MM.1S (cell line): ENCODE data around the gene BMP7.

Source experiments
- DNase-seq: peaks from one replicate; pipeline ENCODE4 v3.0.0-alpha.2; 2015
- H2AFZ ChIP-seq: fragments of 300-600 bp; sonication (generic); 2 replicates; pipeline ENCODE4 v1.6.0; 2016; ENCODE audit warnings: antibody characterized with exemption, low read length
- H3F3A ChIP-seq: fragments of 300-600 bp; sonication (generic); 2 replicates; pipeline ENCODE4 v1.6.1; 2016; ENCODE audit warnings: mild to moderate bottlenecking, antibody characterized with exemption, low read length, moderate library complexity, mixed read lengths; ENCODE audit not compliant: insufficient read depth
- H3K27ac ChIP-seq: fragments of 300-600 bp; sonication (generic); 2 replicates; pipeline ENCODE4 v1.5.1; 2016; ENCODE audit warnings: mild to moderate bottlenecking, low read length
- H3K27me3 ChIP-seq: fragments of 300-600 bp; sonication (generic); replicated peaks from 2 replicates; pipeline ENCODE4 v1.6.0; 2016; ENCODE audit warnings: low read length; ENCODE audit not compliant: insufficient read depth
- H3K36me3 ChIP-seq: fragments of 300-600 bp; sonication (generic); replicated peaks from 2 replicates; pipeline ENCODE4 v1.6.1; 2016; ENCODE audit warnings: mild to moderate bottlenecking, low read length, mixed read lengths; ENCODE audit not compliant: insufficient read depth
- H3K4me1 ChIP-seq: fragments of 300-600 bp; sonication (generic); 2 replicates; pipeline ENCODE4 v1.6.1; 2016; ENCODE audit warnings: low read length, mixed read lengths
- H3K4me2 ChIP-seq: fragments of 300-600 bp; sonication (generic); 2 replicates; pipeline ENCODE4 v1.6.0; 2016; ENCODE audit warnings: low read depth, low read length
- H3K4me3 ChIP-seq: fragments of 300-600 bp; sonication (generic); 2 replicates; pipeline ENCODE4 v1.5.1; 2016; ENCODE audit warnings: low read length, mixed read lengths
- H3K79me2 ChIP-seq: fragments of 300-600 bp; sonication (generic); 2 replicates; pipeline ENCODE4 v1.6.1; 2016; ENCODE audit warnings: mixed run types, low read length, mixed read lengths
- H3K9ac ChIP-seq: fragments of 300-600 bp; sonication (generic); 2 replicates; pipeline ENCODE4 v1.6.1; 2016; ENCODE audit warnings: low read length, mixed read lengths
- H3K9me2 ChIP-seq: fragments of 300-600 bp; sonication (generic); replicated peaks from 2 replicates; pipeline ENCODE4 v1.6.1; 2016; ENCODE audit warnings: mild to moderate bottlenecking, low read length, mixed read lengths; ENCODE audit not compliant: insufficient read depth
- H3K9me3 ChIP-seq: fragments of 300-600 bp; sonication (generic); replicated peaks from 2 replicates; pipeline ENCODE4 v1.6.1; 2016; ENCODE audit warnings: mild to moderate bottlenecking, low read length, mixed read lengths; ENCODE audit not compliant: insufficient read depth
- H4K20me1 ChIP-seq: fragments of 300-600 bp; sonication (generic); 2 replicates; pipeline ENCODE4 v1.6.1; 2016; ENCODE audit warnings: mild to moderate bottlenecking, low read length, moderate library complexity, mixed read lengths; ENCODE audit not compliant: insufficient read depth
- EZH2 ChIP-seq: fragments of 300-600 bp; sonication (generic); optimal IDR thresholded peaks from 2 replicates; pipeline ENCODE3; 2017; ENCODE audit warnings: low read depth, mild to moderate bottlenecking, antibody characterized with exemption, low read length, mixed read lengths
- EZH2phosphoT487 ChIP-seq: fragments of 300-600 bp; sonication (generic); IDR thresholded peaks from 2 replicates; pipeline ENCODE4 v1.6.1; 2018; ENCODE audit warnings: antibody characterized with exemption, low read length
- TF ChIP-seq, protein P1 (sequence below): fragments of 300-600 bp; sonication (generic); IDR thresholded peaks from 2 replicates; pipeline ENCODE4 v1.5.1; 2016; ENCODE audit warnings: antibody characterized with exemption, low read length, mixed read lengths

The BMP7 gene

DNA sequence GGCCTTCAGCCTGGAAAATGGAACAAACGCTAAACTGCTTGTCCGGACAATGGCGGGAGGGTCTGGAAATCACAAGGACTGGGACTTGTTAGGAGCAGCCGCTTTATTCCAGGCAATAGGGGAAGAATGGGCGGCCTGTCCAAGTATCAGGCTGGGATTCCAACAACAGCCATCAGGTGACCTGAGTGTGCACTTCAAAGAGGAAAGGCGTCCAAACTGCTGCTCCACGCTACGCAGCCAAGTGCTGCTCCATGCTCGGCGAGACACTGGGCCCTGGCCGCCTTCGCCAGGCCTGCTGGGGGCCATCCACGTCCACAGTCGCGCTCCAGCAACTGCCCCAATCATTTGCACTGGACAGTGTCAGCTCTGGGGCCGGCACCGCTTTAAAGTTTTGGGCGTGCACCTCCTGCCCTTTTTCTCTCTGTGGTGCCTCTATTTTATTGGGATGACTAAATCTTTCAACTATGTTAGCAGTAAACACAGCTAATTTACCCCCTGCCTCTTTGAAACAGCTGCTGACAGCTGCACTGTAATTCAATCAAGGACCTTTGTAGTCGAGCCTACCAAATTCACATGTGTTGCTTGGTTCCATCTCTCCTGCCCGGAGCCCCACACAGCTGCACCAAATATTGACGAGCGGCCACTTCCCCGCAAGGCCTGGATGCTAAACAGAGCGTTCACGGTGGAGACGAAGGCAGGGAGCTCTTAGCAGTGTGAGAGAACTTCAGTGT, 98.3 kb downstream of the BMP7 start:
- Histone ChIP-seq H3K27me3 (no peaks in the 10 kb centered on the region; the same call in 1 of the 2 replicates), H3K4me1 (no peaks in the 10 kb centered on the region), H3K36me3 (no peaks in the 10 kb centered on the region), H3K27ac (no peak overlapping the region), H3K9me2 (no peaks in the 10 kb centered on the region), H2AFZ (no peak overlapping the region), H3K9ac (no peak overlapping the region), H3K9me3 (no peaks in the 10 kb centered on the region), H3F3A (no peaks in the 10 kb centered on the region), H3K4me3 (no peak overlapping the region), H3K79me2 (no peaks in the 10 kb centered on the region), H3K4me2 (no peak overlapping the region), H4K20me1 (no peaks in the 10 kb centered on the region)
- no peak for DNase-seq
- TF ChIP-seq EZH2, result no peak
- TF ChIP-seq EZH2phosphoT487, result no peak
- TF ChIP-seq, protein P1, sequence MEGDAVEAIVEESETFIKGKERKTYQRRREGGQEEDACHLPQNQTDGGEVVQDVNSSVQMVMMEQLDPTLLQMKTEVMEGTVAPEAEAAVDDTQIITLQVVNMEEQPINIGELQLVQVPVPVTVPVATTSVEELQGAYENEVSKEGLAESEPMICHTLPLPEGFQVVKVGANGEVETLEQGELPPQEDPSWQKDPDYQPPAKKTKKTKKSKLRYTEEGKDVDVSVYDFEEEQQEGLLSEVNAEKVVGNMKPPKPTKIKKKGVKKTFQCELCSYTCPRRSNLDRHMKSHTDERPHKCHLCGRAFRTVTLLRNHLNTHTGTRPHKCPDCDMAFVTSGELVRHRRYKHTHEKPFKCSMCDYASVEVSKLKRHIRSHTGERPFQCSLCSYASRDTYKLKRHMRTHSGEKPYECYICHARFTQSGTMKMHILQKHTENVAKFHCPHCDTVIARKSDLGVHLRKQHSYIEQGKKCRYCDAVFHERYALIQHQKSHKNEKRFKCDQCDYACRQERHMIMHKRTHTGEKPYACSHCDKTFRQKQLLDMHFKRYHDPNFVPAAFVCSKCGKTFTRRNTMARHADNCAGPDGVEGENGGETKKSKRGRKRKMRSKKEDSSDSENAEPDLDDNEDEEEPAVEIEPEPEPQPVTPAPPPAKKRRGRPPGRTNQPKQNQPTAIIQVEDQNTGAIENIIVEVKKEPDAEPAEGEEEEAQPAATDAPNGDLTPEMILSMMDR, result no peak

DNA sequence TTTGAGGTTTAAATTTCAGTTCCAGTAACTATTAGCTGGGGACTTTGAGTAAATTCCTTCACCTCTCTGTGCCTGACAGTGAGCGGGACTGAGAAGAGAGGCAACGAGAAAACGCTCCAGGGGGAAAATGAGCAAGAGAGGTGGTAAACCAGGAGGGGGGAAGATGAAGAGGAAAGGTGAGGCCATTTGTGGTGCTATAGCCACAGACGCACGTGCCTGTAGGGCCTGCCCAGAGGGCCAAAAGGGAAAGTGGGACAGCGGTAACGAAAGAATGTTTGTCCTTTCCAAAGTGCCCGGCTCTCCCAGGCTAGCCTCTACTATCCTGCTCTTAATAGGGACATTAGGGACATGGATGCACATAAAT, 99.2 kb downstream of the BMP7 start:
- Histone ChIP-seq H3K9me2 (no peaks in the 10 kb centered on the region), H3K4me3 (no peak overlapping the region), H2AFZ (no peak overlapping the region), H3K9ac (no peak overlapping the region), H4K20me1 (no peaks in the 10 kb centered on the region), H3K4me1 (no peaks in the 10 kb centered on the region), H3K9me3 (no peaks in the 10 kb centered on the region), H3K36me3 (no peaks in the 10 kb centered on the region), H3F3A (no peaks in the 10 kb centered on the region), H3K4me2 (no peak overlapping the region), H3K79me2 (no peaks in the 10 kb centered on the region), H3K27me3 (no peaks in the 10 kb centered on the region; the same call in 1 of the 2 replicates), H3K27ac (no peak overlapping the region)
- DNase-seq, result no peak
- TF ChIP-seq, protein P1, result no peak
- TF ChIP-seq EZH2phosphoT487 (no peak), EZH2 (no peak)

- Histone ChIP-seq H3K36me3 (no peaks in the 10 kb centered on the region), H3K9me3 (no peaks in the 10 kb centered on the region), H3K4me3 (no peak overlapping the region), H3K4me2 (no peak overlapping the region), H2AFZ (no peak overlapping the region), H3K79me2 (no peaks in the 10 kb centered on the region), H3K9ac (no peak overlapping the region), H3K4me1 (no peaks in the 10 kb centered on the region), H3F3A (no peaks in the 10 kb centered on the region), H3K9me2 (no peaks in the 10 kb centered on the region), H3K27me3 (no peaks in the 10 kb centered on the region; the same call in 1 of the 2 replicates), H4K20me1 (no peaks in the 10 kb centered on the region), H3K27ac (no peak overlapping the region)
- DNase-seq, result no peak
- TF ChIP-seq, protein P1, result no peak
- TF ChIP-seq EZH2 (no peak), EZH2phosphoT487 (no peak)
Measured at GRCh38 chr20:57166568-57167291, 99.7 kb downstream of the BMP7 start.
